Measurements from ENCODE around the gene TLE3.

Gene TLE3

GRCh38 chr15:70046679-70047369, 50.9 kb downstream of the TLE3 start:
- no peak for DNase-seq

GRCh38 chr15:70045045-70045444, 52.7 kb downstream of the TLE3 start:
- no peak for DNase-seq

- no peak for DNase-seq
Observed at GRCh38 chr15:70044168-70044567, 53.5 kb downstream of the TLE3 start.

- no peak for DNase-seq
Observed at GRCh38 chr15:70043590-70043989, 54.1 kb downstream of the TLE3 start.

- no peak for DNase-seq
Observed at GRCh38 chr15:70042553-70043214, 55.0 kb downstream of the TLE3 start.

GRCh38 chr15:70039917-70040316, 57.8 kb downstream of the TLE3 start:
- no peak for DNase-seq

- DNase-seq = no peak
Observed at GRCh38 chr15:70038730-70039392, 58.9 kb downstream of the TLE3 start.

GRCh38 chr15:70037292-70037640, 60.5 kb downstream of the TLE3 start:
- no peak for DNase-seq

GRCh38 chr15:70036585-70037291, 61.0 kb downstream of the TLE3 start:
- DNase-seq = no peak

- no peak for DNase-seq
Observed at GRCh38 chr15:70035719-70036077, 62.0 kb downstream of the TLE3 start.

GRCh38 chr15:70035051-70035718, 62.5 kb downstream of the TLE3 start:
- no peak for DNase-seq

GRCh38 chr15:70034596-70034995, 63.1 kb downstream of the TLE3 start:
- no peak for DNase-seq

- DNase-seq = no peak
Observed at GRCh38 chr15:70034141-70034540, 63.6 kb downstream of the TLE3 start.

GRCh38 chr15:70033529-70034140, 64.1 kb downstream of the TLE3 start:
- no peak for DNase-seq

GRCh38 chr15:70033109-70033508, 64.6 kb downstream of the TLE3 start:
- no peak for DNase-seq

- DNase-seq = no peak
Observed at GRCh38 chr15:70032509-70032908, 65.2 kb downstream of the TLE3 start.

- no peak for DNase-seq
Observed at GRCh38 chr15:70031713-70032112, 66.0 kb downstream of the TLE3 start.

- no peak for DNase-seq
Observed at GRCh38 chr15:70031261-70031660, 66.5 kb downstream of the TLE3 start.

- DNase-seq = no peak
Observed at GRCh38 chr15:70030851-70031250, 66.9 kb downstream of the TLE3 start.

GRCh38 chr15:70029297-70029701, 68.4 kb downstream of the TLE3 start:
- DNase-seq = no peak

GRCh38 chr15:70027518-70027917, 70.2 kb downstream of the TLE3 start:
- DNase-seq = no peak

- DNase-seq = no peak
Observed at GRCh38 chr15:70026991-70027390, 70.7 kb downstream of the TLE3 start.
